HEK293 (cell line): Measurements from ENCODE around the gene PIK3C2G.

Experiments
- CTCF ChIA-PET: fragments of 350-600 bp; formaldehyde crosslinking; extraction: SDS; loops from one replicate; lab custom pipeline; 2021; ENCODE audit warnings: antibody characterized with exemption; lab: Yijun Ruan, JAX
- POLR2A ChIA-PET: fragments of 300-600 bp; formaldehyde crosslinking; extraction: SDS; loops from one replicate; lab custom pipeline; 2020; ENCODE audit warnings: antibody characterized with exemption, inconsistent platforms; lab: Yijun Ruan, JAX
- H3K27ac ChIP-seq: fragments of 200-500 bp; sonication (Bioruptor generic); 2 replicates; pipeline ENCODE4 v1.5.1; 2014; ENCODE audit warnings: low read depth, low read length, control low read depth, inconsistent platforms; ENCODE audit errors: extremely low read depth
- H3K36me3 ChIP-seq, 2 experiments: fragments of 200-500 bp in 1 of 2; sonication (Bioruptor generic) in 1 of 2; 1 replicate in 1 of 2; 2 replicates in 1 of 2; pipeline ENCODE4 v1.5.1; 2014 to 2017; ENCODE audit warnings: inconsistent platforms in 2 of 2, low read length in 2 of 2; ENCODE audit not compliant: control insufficient read depth in 2 of 2, insufficient read depth in 1 of 2
- H3K4me1 ChIP-seq: fragments of 200-500 bp; sonication (Bioruptor generic); 2 replicates; pipeline ENCODE4 v1.5.1; 2014; ENCODE audit warnings: mild to moderate bottlenecking, low read length, inconsistent platforms; ENCODE audit not compliant: control insufficient read depth, insufficient read depth
- H3K4me3 ChIP-seq: 2 replicates; pipeline ENCODE4 v1.5.1; 2011; ENCODE audit warnings: low read depth, mild to moderate bottlenecking, control low read depth, low read length, moderate library complexity
- H3K9me3 ChIP-seq: fragments of 200-500 bp; sonication (Bioruptor generic); 2 replicates; pipeline ENCODE4 v1.5.1; 2014; ENCODE audit warnings: low read depth, low read length, inconsistent platforms; ENCODE audit not compliant: control insufficient read depth, insufficient read depth
- GFI1B ChIP-seq: fragments of 450-650 bp; formaldehyde crosslinking; IDR thresholded peaks from 2 replicates; pipeline ENCODE4 v1.5.1; 2016; ENCODE audit warnings: missing biosample characterization, missing genetic modification characterization
- HOXC10 ChIP-seq: sonication (generic); formaldehyde crosslinking; IDR thresholded peaks from 2 replicates; pipeline ENCODE4 v1.8.1; 2023; ENCODE audit warnings: mild to moderate bottlenecking, missing genetic modification reagents
- INSM2 ChIP-seq: fragments of 450-650 bp; formaldehyde crosslinking; IDR thresholded peaks from 2 replicates; pipeline ENCODE4 v1.5.1; 2016; ENCODE audit warnings: missing biosample characterization, missing genetic modification characterization
- KLF16 ChIP-seq: fragments of 450-650 bp; formaldehyde crosslinking; IDR thresholded peaks from 2 replicates; pipeline ENCODE4 v1.5.1; 2017; ENCODE audit warnings: missing biosample characterization, missing genetic modification characterization
- OVOL3 ChIP-seq: fragments of 450-650 bp; formaldehyde crosslinking; IDR thresholded peaks from 2 replicates; pipeline ENCODE4 v1.5.1; 2016; ENCODE audit warnings: missing biosample characterization, missing genetic modification characterization
- RBAK ChIP-seq: fragments of 450-650 bp; formaldehyde crosslinking; IDR thresholded peaks from 2 replicates; pipeline ENCODE4 v1.5.1; 2016; ENCODE audit warnings: missing biosample characterization, missing genetic modification characterization
- ZBTB21 ChIP-seq: fragments of 450-650 bp; formaldehyde crosslinking; IDR thresholded peaks from 2 replicates; pipeline ENCODE4 v1.5.1; 2017; ENCODE audit warnings: missing biosample characterization, missing genetic modification characterization
- ZNF175 ChIP-seq: fragments of 450-650 bp; formaldehyde crosslinking; IDR thresholded peaks from 2 replicates; pipeline ENCODE4 v1.5.1; 2016; ENCODE audit warnings: missing biosample characterization, missing genetic modification characterization
- ZNF184 ChIP-seq: fragments of 450-650 bp; IDR thresholded peaks from 2 replicates; pipeline ENCODE4 v1.5.1; 2018; ENCODE audit warnings: missing biosample characterization, mild to moderate bottlenecking, missing genetic modification characterization
- ZNF292 ChIP-seq: fragments of 450-650 bp; formaldehyde crosslinking; IDR thresholded peaks from 2 replicates; pipeline ENCODE4 v1.5.1; 2016; ENCODE audit warnings: low read depth, missing biosample characterization, missing genetic modification characterization, borderline replicate concordance
- ZNF341 ChIP-seq: fragments of 450-650 bp; formaldehyde crosslinking; IDR thresholded peaks from 2 replicates; pipeline ENCODE4; 2016; ENCODE audit warnings: low read depth, missing biosample characterization, missing genetic modification characterization
- ZNF350 ChIP-seq: fragments of 450-650 bp; formaldehyde crosslinking; IDR thresholded peaks from 2 replicates; pipeline ENCODE4 v1.5.0; 2017; ENCODE audit warnings: missing biosample characterization, mild to moderate bottlenecking, missing genetic modification characterization
- ZNF48 ChIP-seq: fragments of 450-650 bp; formaldehyde crosslinking; IDR thresholded peaks from 2 replicates; pipeline ENCODE4 v1.5.1; 2016; ENCODE audit warnings: missing biosample characterization, missing genetic modification characterization
- ZNF513 ChIP-seq: fragments of 450-650 bp; IDR thresholded peaks from 2 replicates; pipeline ENCODE4 v1.5.1; 2018; ENCODE audit warnings: missing biosample characterization, missing genetic modification characterization
- ZNF558 ChIP-seq: fragments of 450-650 bp; formaldehyde crosslinking; IDR thresholded peaks from 2 replicates; pipeline ENCODE4 v1.5.1; 2016; ENCODE audit warnings: missing biosample characterization, missing genetic modification characterization
- ZNF561 ChIP-seq: fragments of 450-650 bp; IDR thresholded peaks from 2 replicates; pipeline ENCODE4 v1.5.1; 2018; ENCODE audit warnings: missing biosample characterization, missing genetic modification characterization, borderline replicate concordance
- ZNF596 ChIP-seq: fragments of 450-650 bp; IDR thresholded peaks from 2 replicates; pipeline ENCODE4 v1.5.0; 2018; ENCODE audit warnings: missing biosample characterization, mild to moderate bottlenecking, missing genetic modification characterization, moderate library complexity
- ZNF621 ChIP-seq: fragments of 450-650 bp; formaldehyde crosslinking; IDR thresholded peaks from 2 replicates; pipeline ENCODE4 v1.5.1; 2017; ENCODE audit warnings: missing biosample characterization, missing genetic modification characterization
- ZNF629 ChIP-seq: fragments of 450-650 bp; formaldehyde crosslinking; IDR thresholded peaks from 2 replicates; pipeline ENCODE4 v1.5.1; 2017; ENCODE audit warnings: missing biosample characterization, missing genetic modification characterization
- ZNF654 ChIP-seq: fragments of 450-650 bp; formaldehyde crosslinking; IDR thresholded peaks from 2 replicates; pipeline ENCODE4 v1.5.1; 2016; ENCODE audit warnings: low read depth, missing biosample characterization, missing genetic modification characterization
- ZNF785 ChIP-seq: fragments of 450-650 bp; formaldehyde crosslinking; IDR thresholded peaks from 2 replicates; pipeline ENCODE4 v1.5.1; 2016; ENCODE audit warnings: missing biosample characterization, missing genetic modification characterization
- TF ChIP-seq, protein P1 (sequence below): fragments of 450-650 bp; formaldehyde crosslinking; IDR thresholded peaks from 2 replicates; pipeline ENCODE4 v1.5.1; 2016; ENCODE audit warnings: missing biosample characterization, missing genetic modification characterization
- TF ChIP-seq, protein P2 (sequence below): fragments of 450-650 bp; formaldehyde crosslinking; IDR thresholded peaks from 2 replicates; pipeline ENCODE4 v1.5.1; 2016; ENCODE audit warnings: missing biosample characterization, missing genetic modification characterization, low read depth
- TF ChIP-seq, protein P3 (sequence below): fragments of 450-650 bp; formaldehyde crosslinking; IDR thresholded peaks from 2 replicates; pipeline ENCODE4 v1.5.1; 2016; ENCODE audit warnings: missing biosample characterization, missing genetic modification characterization

The PIK3C2G gene

GRCh38 chr12:18476861-18477260 is 215.5 kb downstream of the PIK3C2G start:
- no peaks in the 10 kb centered on the region for H3K4me1 ChIP-seq
- POLR2A ChIA-PET = no interaction called here
- no peaks in the 10 kb centered on the region for H3K36me3 ChIP-seq
- H3K27ac ChIP-seq = no peak overlapping the region
- H3K4me3 ChIP-seq = no peak overlapping the region
- TF ChIP-seq ZNF654 (no peak), ZNF513 (tag by site-specific recombination) (no peak), ZNF629 (tag by site-specific recombination) (no peak), ZNF341 (no peak), ZNF350 (tag by site-specific recombination) (no peak), HOXC10 (no peak), RBAK (no peak), ZNF558 (tag by site-specific recombination) (no peak), ZNF596 (no peak), ZNF48 (tag by site-specific recombination) (no peak), ZNF175 (tag by site-specific recombination) (no peak), ZNF785 (tag by site-specific recombination) (no peak), ZNF621 (no peak), ZNF561 (tag by site-specific recombination) (no peak), ZNF292 (tag by site-specific recombination) (no peak)
- TF ChIP-seq, protein P1, sequence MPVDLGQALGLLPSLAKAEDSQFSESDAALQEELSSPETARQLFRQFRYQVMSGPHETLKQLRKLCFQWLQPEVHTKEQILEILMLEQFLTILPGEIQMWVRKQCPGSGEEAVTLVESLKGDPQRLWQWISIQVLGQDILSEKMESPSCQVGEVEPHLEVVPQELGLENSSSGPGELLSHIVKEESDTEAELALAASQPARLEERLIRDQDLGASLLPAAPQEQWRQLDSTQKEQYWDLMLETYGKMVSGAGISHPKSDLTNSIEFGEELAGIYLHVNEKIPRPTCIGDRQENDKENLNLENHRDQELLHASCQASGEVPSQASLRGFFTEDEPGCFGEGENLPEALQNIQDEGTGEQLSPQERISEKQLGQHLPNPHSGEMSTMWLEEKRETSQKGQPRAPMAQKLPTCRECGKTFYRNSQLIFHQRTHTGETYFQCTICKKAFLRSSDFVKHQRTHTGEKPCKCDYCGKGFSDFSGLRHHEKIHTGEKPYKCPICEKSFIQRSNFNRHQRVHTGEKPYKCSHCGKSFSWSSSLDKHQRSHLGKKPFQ (tag by site-specific recombination) = no peak
- TF ChIP-seq, protein P2, sequence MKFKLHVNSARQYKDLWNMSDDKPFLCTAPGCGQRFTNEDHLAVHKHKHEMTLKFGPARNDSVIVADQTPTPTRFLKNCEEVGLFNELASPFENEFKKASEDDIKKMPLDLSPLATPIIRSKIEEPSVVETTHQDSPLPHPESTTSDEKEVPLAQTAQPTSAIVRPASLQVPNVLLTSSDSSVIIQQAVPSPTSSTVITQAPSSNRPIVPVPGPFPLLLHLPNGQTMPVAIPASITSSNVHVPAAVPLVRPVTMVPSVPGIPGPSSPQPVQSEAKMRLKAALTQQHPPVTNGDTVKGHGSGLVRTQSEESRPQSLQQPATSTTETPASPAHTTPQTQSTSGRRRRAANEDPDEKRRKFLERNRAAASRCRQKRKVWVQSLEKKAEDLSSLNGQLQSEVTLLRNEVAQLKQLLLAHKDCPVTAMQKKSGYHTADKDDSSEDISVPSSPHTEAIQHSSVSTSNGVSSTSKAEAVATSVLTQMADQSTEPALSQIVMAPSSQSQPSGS (tag by site-specific recombination) = no peak
- H3K9me3 ChIP-seq = no peaks in the 10 kb centered on the region
- CTCF ChIA-PET = interaction anchor here (0.6 kb wide), 1 partner anchor 325 kb away, joined by 3 read pairs; no protein-coding TSS in a partner anchor

DNA sequence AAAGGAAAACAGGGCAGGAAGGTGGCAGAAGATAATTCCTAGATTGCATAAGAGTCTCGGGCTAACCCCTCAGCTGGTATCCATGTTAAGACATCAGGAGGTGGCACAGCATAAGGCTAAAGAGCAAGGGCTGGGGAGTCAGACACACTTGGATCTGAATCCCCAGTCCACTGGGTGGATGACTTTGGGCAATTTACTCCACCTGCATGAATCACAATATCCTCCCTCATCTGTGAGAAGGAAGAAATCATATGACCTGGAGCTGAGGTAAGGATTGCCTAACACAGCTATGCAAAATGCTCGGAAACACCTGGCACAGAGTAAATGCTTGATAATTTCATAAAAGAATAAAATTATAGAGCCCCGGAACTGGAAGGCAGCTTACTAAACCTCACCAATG is 217.9 kb downstream of the PIK3C2G start:
- POLR2A ChIA-PET = no interaction called here
- no peaks in the 10 kb centered on the region for H3K36me3 ChIP-seq
- no peaks in the 10 kb centered on the region for H3K9me3 ChIP-seq
- H3K4me1 ChIP-seq = no peaks in the 10 kb centered on the region; the same call in none of the 2 replicates
- TF ChIP-seq ZNF654 = no peak
- CTCF ChIA-PET = no interaction called here
- no peak overlapping the region for H3K27ac ChIP-seq
- no peak overlapping the region for H3K4me3 ChIP-seq

DNA sequence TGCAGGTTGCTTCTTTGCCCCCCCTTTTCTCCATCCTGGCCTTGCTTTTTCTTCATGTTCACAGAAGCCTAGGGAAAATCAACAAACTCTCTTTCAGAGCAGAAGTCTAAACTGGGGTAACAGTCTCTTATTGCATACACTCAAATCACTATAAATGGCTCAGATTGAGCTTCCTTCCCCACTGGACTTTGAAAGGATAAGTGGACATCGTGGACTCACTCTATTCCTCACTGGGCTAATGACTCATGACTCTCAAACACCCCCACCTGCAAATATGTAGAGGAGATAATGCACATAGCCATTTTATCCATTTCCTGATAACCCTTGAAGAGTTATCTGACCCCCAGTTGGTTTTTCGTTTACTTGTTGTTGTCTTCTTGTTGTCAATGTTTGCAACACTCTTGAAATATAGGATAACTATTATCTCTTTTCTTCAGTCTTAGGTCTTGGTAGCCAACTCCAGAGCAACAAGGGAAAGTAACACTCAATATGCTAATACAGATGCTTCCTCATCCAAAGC is 221.3 kb downstream of the PIK3C2G start:
- ChIA-PET POLR2A (no interaction called here), CTCF (no interaction called here)
- H3K36me3 ChIP-seq = no peaks in the 10 kb centered on the region
- H3K4me1 ChIP-seq = no peaks in the 10 kb centered on the region; the same call in none of the 2 replicates
- no peak overlapping the region for H3K27ac ChIP-seq
- H3K4me3 ChIP-seq = no peak overlapping the region
- no peaks in the 10 kb centered on the region for H3K9me3 ChIP-seq
- TF ChIP-seq OVOL3 (no peak), ZNF341 (no peak), ZNF596 (no peak), KLF16 (tag by site-specific recombination) (no peak), GFI1B (tag by site-specific recombination) (no peak), ZBTB21 (tag by site-specific recombination) (no peak), ZNF184 (tag by site-specific recombination) (no peak), INSM2 (tag by site-specific recombination) (no peak)
- TF ChIP-seq, protein P3, sequence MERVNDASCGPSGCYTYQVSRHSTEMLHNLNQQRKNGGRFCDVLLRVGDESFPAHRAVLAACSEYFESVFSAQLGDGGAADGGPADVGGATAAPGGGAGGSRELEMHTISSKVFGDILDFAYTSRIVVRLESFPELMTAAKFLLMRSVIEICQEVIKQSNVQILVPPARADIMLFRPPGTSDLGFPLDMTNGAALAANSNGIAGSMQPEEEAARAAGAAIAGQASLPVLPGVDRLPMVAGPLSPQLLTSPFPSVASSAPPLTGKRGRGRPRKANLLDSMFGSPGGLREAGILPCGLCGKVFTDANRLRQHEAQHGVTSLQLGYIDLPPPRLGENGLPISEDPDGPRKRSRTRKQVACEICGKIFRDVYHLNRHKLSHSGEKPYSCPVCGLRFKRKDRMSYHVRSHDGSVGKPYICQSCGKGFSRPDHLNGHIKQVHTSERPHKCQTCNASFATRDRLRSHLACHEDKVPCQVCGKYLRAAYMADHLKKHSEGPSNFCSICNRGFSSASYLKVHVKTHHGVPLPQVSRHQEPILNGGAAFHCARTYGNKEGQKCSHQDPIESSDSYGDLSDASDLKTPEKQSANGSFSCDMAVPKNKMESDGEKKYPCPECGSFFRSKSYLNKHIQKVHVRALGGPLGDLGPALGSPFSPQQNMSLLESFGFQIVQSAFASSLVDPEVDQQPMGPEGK (tag by site-specific recombination) = no peak
